Fibroblast of lung (primary cell): ENCODE results near the gene PIEZO2.
"Not testable (repeated sequence)": the region's sequence is repeated elsewhere in the genome, so short reads cannot be mapped to it uniquely, and the experiment has no call there.

Source experiments
- CTCF ChIP-seq, 2 donors: IDR thresholded peaks in 1 of 2; conservative IDR thresholded peaks in 1 of 2; 1 replicate in 1 of 2; 2 replicates in 1 of 2; pipeline ENCODE4 v1.5.1; 2011 to 2012; ENCODE audit warnings: low read length in 2 of 2, control low read depth in 1 of 2, inconsistent platforms in 1 of 2, low read depth in 1 of 2, mild to moderate bottlenecking in 1 of 2
- EZH2 ChIP-seq: IDR thresholded peaks from 2 replicates; pipeline ENCODE4 v1.5.1; 2012; ENCODE audit warnings: low read length, control low read depth, mild to moderate bottlenecking; ENCODE audit errors: missing control alignments

DNA sequence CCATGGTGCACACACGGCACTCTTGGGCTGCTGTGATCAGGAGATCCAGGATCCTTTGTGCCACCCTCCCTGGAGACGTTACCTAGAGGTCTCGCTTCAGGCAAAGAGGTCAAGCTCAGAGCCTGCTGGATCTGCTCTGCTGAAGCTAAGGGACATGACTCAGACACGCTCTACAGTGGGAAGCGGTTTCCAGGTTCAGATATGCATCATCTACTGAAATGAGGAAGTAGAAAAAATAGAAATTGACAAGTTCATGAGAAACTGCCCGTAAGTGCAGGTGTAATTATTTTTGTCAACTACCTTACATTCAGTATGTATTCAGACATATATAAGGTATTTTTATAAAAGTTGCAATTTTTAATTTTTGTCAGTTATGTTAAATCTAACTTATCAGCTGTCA, 520.3 kb downstream of the PIEZO2 start:
- not testable (repeated sequence) for TF ChIP-seq CTCF (conservative IDR thresholded peaks at IDR 0.05 in 1 of 2, IDR thresholded peaks at IDR 0.05 in 1 of 2; ENCODE audit: low read depth in 1 of 2, low read length in 2 of 2); EZH2
